Suprapubic skin (tissue), 4 donors: ENCODE results near the gene TCP11. TPM values are rescaled to one million over a fixed set of nuclear protein-coding genes. Genes with fewer than 3 reads are reported as not detected.

Experiments
- DNase-seq, 2 donors: peaks; one replicate each; pipeline ENCODE4 v3.0.0-alpha.2; 2019; ENCODE audit warnings: low spot score in 2 of 2
- H3K27ac ChIP-seq: fragments of 200-600 bp; sonication (generic); one replicate; pipeline ENCODE4 v1.5.1; 2019
- H3K27me3 ChIP-seq: fragments of 200-600 bp; sonication (generic); one replicate; pipeline ENCODE4 v1.5.1; 2019
- H3K36me3 ChIP-seq: fragments of 200-600 bp; sonication (generic); one replicate; pipeline ENCODE4 v1.5.1; 2019
- H3K4me1 ChIP-seq: fragments of 200-600 bp; sonication (generic); one replicate; pipeline ENCODE4 v1.5.1; 2019
- H3K4me3 ChIP-seq: fragments of 200-600 bp; sonication (generic); one replicate; pipeline ENCODE4 v1.5.1; 2019; ENCODE audit warnings: mild to moderate bottlenecking
- H3K9me3 ChIP-seq: fragments of 200-600 bp; sonication (generic); one replicate; pipeline ENCODE4 v1.5.1; 2019
- EP300 ChIP-seq: sonication (generic); formaldehyde crosslinking; IDR thresholded peaks from one replicate; pipeline ENCODE4 v1.6.1; 2017; ENCODE audit warnings: antibody characterized with exemption
- POLR2A ChIP-seq, 2 donors: fragments of 450-650 bp; IDR thresholded peaks; one replicate each; pipeline ENCODE4 v1.6.1; 2017; ENCODE audit warnings: antibody characterized with exemption in 2 of 2, mild to moderate bottlenecking in 2 of 2, moderate library complexity in 2 of 2
- POLR2AphosphoS5 ChIP-seq, 3 donors: sonication (generic); formaldehyde crosslinking; IDR thresholded peaks; one replicate each; pipeline ENCODE4 v1.6.1; 2017; ENCODE audit warnings: antibody characterized with exemption in 3 of 3
- WGBS: methylation state at CpG from one replicate; pipeline ENCODE4 v1.1.5; 2018; 5-methylcytosine and 5-hydroxymethylcytosine counted together
- total RNA-seq, 4 donors: library from RNA; depleted of rRNA; stranded (reverse); fragments of >200 nt; gene quantifications; one replicate each; pipeline ENCODE4 v1.1.0, GENCODE V29; 2016
- TF ChIP-seq, protein P1 (sequence below), 2 donors: fragments of 200-600 bp in 1 of 2; fragments of 450-650 bp in 1 of 2; sonication (generic) in 1 of 2; IDR thresholded peaks; one replicate each; pipeline ENCODE4 v1.5.1; 2016 to 2019; ENCODE audit warnings: antibody characterized with exemption in 2 of 2, mild to moderate bottlenecking in 1 of 2, moderate library complexity in 1 of 2

The TCP11 gene
- total RNA-seq, 4 donors from 2014 or later: 4.2 TPM; not detected in 3

DNA sequence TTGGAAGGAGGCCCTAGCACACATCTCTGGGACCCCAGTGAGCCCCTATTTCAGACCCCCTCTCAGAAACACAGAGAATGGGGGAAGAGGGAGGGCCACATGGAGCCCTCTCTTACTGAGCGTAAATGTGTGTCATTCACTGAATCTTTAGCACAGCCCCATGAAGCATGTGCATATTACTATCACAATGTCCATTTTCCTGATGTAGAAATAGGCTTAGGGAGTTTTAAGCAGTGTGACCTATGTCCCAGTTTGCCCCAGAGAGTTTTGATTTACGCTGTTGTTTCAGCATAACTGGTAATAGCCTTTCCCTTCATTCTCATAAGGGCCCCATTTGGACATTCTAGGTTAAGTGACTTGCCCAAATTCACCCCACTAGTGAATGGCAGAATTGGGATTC lies 25.0 kb upstream of the TCP11 start:
- Histone ChIP-seq H3K27me3 (peaks cover 8% of the 10 kb centered on the region), H3K9me3 (no peaks in the 10 kb centered on the region), H3K27ac (no peak overlapping the region), H3K4me1 (peaks cover 15% of the 10 kb centered on the region), H3K4me3 (no peak overlapping the region), H3K36me3 (no peaks in the 10 kb centered on the region)
- no peak for TF ChIP-seq EP300
- no peak for TF ChIP-seq POLR2A (IDR thresholded peaks at IDR 0.05)
- TF ChIP-seq, protein P1, sequence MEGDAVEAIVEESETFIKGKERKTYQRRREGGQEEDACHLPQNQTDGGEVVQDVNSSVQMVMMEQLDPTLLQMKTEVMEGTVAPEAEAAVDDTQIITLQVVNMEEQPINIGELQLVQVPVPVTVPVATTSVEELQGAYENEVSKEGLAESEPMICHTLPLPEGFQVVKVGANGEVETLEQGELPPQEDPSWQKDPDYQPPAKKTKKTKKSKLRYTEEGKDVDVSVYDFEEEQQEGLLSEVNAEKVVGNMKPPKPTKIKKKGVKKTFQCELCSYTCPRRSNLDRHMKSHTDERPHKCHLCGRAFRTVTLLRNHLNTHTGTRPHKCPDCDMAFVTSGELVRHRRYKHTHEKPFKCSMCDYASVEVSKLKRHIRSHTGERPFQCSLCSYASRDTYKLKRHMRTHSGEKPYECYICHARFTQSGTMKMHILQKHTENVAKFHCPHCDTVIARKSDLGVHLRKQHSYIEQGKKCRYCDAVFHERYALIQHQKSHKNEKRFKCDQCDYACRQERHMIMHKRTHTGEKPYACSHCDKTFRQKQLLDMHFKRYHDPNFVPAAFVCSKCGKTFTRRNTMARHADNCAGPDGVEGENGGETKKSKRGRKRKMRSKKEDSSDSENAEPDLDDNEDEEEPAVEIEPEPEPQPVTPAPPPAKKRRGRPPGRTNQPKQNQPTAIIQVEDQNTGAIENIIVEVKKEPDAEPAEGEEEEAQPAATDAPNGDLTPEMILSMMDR (IDR thresholded peaks at IDR 0.05): no peak
- TF ChIP-seq POLR2AphosphoS5 (IDR thresholded peaks at IDR 0.05): no peak
- no peak for DNase-seq
- WGBS: 93% methylated on average over 2 of the region's 2 CpGs

DNA sequence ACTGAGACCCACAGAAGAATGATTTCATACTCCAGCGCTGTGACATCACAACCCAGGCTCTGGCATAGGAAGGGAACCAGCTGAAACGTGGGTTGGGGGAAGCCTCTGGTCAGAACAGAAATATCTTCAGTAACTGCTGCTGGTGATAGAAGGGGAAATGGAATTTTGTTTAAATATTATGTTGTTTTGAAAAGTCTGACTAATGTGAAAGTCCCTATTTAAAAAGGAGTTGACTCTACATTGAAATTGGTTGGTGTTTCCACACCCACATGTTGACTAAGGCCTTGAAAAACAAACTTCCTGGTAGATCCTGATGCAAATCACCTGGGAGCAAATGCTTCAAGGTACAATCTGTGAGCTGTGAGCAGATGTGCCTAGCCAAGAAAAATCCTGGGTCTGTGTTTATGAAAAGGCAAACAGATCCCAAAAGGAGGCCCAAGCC lies 24.5 kb upstream of the TCP11 start:
- H3K27me3 ChIP-seq: peaks cover 8% of the 10 kb centered on the region
- 69% methylated on average over 2 of the region's 2 CpGs for WGBS

DNA sequence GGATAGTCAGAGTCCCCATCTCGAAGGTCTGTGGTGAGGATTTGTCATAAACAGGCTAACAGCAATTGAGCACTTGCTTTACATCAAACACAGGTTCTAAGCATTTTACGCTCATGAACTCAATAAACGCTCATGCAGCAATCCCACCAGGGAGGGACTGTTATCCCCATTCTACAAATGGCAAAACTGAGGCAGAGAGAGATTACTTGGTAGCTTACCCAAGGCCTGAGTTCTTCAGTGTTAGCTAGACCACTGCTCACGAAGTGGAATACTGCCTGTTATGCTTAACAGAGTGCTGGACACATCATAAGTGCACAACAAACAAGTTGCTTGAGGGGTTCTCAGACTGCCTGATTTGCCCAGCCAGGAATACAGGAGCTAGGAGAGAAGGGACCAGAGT lies 23.7 kb upstream of the TCP11 start:
- H3K4me1 ChIP-seq: peaks cover 21% of the 10 kb centered on the region
- WGBS: 95% methylated on average over 4 of the region's 4 CpGs
- no peaks in the 10 kb centered on the region for H3K9me3 ChIP-seq
- H3K27me3 ChIP-seq: peaks cover 3% of the 10 kb centered on the region
- no peaks in the 10 kb centered on the region for H3K36me3 ChIP-seq
- no peak overlapping the region for H3K4me3 ChIP-seq
- no peak overlapping the region for H3K27ac ChIP-seq
- TF ChIP-seq POLR2AphosphoS5 (IDR thresholded peaks at IDR 0.05): no peak
- TF ChIP-seq EP300: no peak
- no peak for DNase-seq

More for the DNA sequence above, 24.5 kb upstream of the TCP11 start:
- TF ChIP-seq EP300 (no peak), POLR2A (IDR thresholded peaks at IDR 0.05) (no peak), POLR2AphosphoS5 (IDR thresholded peaks at IDR 0.05) (no peak)
- TF ChIP-seq, protein P1 (IDR thresholded peaks at IDR 0.05): no peak
- peak in 1 of 2 donors; percentile 28 for DNase-seq
- no peaks in the 10 kb centered on the region for H3K36me3 ChIP-seq
- peaks cover 18% of the 10 kb centered on the region for H3K4me1 ChIP-seq
- H3K9me3 ChIP-seq: no peaks in the 10 kb centered on the region
- H3K4me3 ChIP-seq: no peak overlapping the region
- H3K27ac ChIP-seq: no peak overlapping the region

DNA sequence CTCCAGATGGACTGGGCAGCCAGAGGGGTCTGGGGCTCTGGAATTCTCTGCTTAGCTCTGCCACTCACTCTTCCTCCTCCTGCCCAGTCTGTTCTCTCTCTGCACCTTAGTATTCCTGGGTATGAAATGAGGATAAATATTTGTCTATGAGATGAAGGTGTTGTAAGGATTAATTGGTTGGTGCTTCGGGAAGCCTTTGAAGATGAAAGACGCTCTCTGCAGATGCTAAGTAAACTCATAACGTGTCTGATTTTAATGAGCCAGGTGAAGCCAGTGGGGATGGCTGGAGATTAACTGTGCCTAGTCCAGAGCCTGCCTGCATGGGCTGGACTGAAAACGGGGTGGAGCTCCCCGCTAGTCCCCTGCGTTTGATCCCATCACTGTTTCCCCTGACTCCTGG lies 23.1 kb upstream of the TCP11 start:
- 74% methylated on average over 6 of the region's 6 CpGs for WGBS
- peaks cover 3% of the 10 kb centered on the region for H3K27me3 ChIP-seq
- H3K27ac ChIP-seq: no peak overlapping the region
- no peaks in the 10 kb centered on the region for H3K36me3 ChIP-seq
- no peak for TF ChIP-seq POLR2AphosphoS5 (IDR thresholded peaks at IDR 0.05)
- TF ChIP-seq, protein P1 (IDR thresholded peaks at IDR 0.05): no peak
- TF ChIP-seq EP300: no peak
- no peak for TF ChIP-seq POLR2A (IDR thresholded peaks at IDR 0.05)
- H3K9me3 ChIP-seq: no peaks in the 10 kb centered on the region
- H3K4me1 ChIP-seq: peaks cover 21% of the 10 kb centered on the region
- peak in 1 of 2 donors; percentile 40 for DNase-seq
- no peak overlapping the region for H3K4me3 ChIP-seq

DNA sequence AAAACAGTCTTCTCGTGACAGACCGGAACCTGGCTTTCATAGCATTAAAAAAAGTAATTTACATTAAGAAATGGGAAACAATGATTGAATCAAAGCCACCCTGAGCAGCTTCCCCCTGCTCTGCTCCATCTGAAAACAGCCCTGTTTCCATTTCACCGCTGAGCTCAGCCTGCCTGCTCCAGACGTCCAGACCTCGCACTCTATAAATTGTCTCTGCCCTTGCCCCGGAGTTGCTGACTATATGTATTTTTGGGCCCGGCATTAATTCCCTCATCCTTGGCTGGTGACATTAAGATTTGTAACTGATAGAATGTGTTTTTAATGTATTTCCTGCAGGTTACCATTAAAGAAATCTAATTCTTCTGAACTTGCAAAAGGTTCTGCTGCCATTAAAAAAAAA lies 22.7 kb upstream of the TCP11 start:
- Histone ChIP-seq H3K27me3 (peaks cover 3% of the 10 kb centered on the region), H3K36me3 (no peaks in the 10 kb centered on the region), H3K4me3 (no peak overlapping the region), H3K27ac (no peak overlapping the region), H3K9me3 (no peaks in the 10 kb centered on the region), H3K4me1 (peaks cover 21% of the 10 kb centered on the region)
- WGBS: 78% methylated on average over 7 of the region's 7 CpGs
- DNase-seq: peak in 1 of 2 donors; percentile 18
- TF ChIP-seq EP300 (no peak), POLR2AphosphoS5 (IDR thresholded peaks at IDR 0.05) (no peak), POLR2A (IDR thresholded peaks at IDR 0.05) (no peak)
- TF ChIP-seq, protein P1 (IDR thresholded peaks at IDR 0.05): no peak
